NOMO-1 treated with DMSO at 0.1 percent for 48 hours (cell line): ENCODE data around the gene MTHFR.
A peak's percentile ranks its signal among the peaks of the same experiment; 100 is the strongest.

Source experiments
- DNase-seq: peaks from one replicate; lab custom pipeline; 2025; ENCODE audit not compliant: unreplicated experiment; lab: John Stamatoyannopoulos, UW

The MTHFR gene

GRCh38 chr1:11783556-11783955, 22.2 kb downstream of the MTHFR start:
- DNase-seq = no peak

- DNase-seq = no peak
Measured at GRCh38 chr1:11782127-11782708, 23.5 kb downstream of the MTHFR start.

- DNase-seq = no peak
Measured at GRCh38 chr1:11781297-11781696, 24.5 kb downstream of the MTHFR start.

GRCh38 chr1:11780380-11781147, 25.2 kb downstream of the MTHFR start:
- no peak for DNase-seq

- DNase-seq = no peak
Measured at GRCh38 chr1:11779715-11780379, 25.9 kb downstream of the MTHFR start.

- no peak for DNase-seq
Measured at GRCh38 chr1:11778844-11779623, 26.7 kb downstream of the MTHFR start.

GRCh38 chr1:11778336-11778735, 27.4 kb downstream of the MTHFR start:
- no peak for DNase-seq

- no peak for DNase-seq
Measured at GRCh38 chr1:11777658-11778322, 28.0 kb downstream of the MTHFR start.

- DNase-seq = no peak
Measured at GRCh38 chr1:11774753-11775152, 31.0 kb downstream of the MTHFR start.

- peak; percentile 40 for DNase-seq
Measured at GRCh38 chr1:11772458-11772857, 33.3 kb downstream of the MTHFR start.

GRCh38 chr1:11771481-11772043, 34.2 kb downstream of the MTHFR start:
- DNase-seq = no peak

GRCh38 chr1:11770011-11770410, 35.8 kb downstream of the MTHFR start:
- DNase-seq = no peak

GRCh38 chr1:11769274-11769673, 36.5 kb downstream of the MTHFR start:
- no peak for DNase-seq

- no peak for DNase-seq
Measured at GRCh38 chr1:11768821-11769220, 36.9 kb downstream of the MTHFR start.

- DNase-seq = no peak
Measured at GRCh38 chr1:11767922-11768704, 37.7 kb downstream of the MTHFR start.

GRCh38 chr1:11766429-11766776, 39.4 kb downstream of the MTHFR start:
- DNase-seq = no peak

GRCh38 chr1:11765661-11766428, 39.9 kb downstream of the MTHFR start:
- DNase-seq = no peak

GRCh38 chr1:11764519-11764918, 41.2 kb downstream of the MTHFR start:
- no peak for DNase-seq

- no peak for DNase-seq
Measured at GRCh38 chr1:11764115-11764514, 41.6 kb downstream of the MTHFR start.
